Renal pelvis (tissue), 4 donors: Measurements from ENCODE around the gene OAF. TPM values are rescaled to one million over a fixed set of nuclear protein-coding genes. Genes with fewer than 3 reads are reported as not detected.
"Not testable (repeated sequence)": the region's sequence is repeated elsewhere in the genome, so short reads cannot be mapped to it uniquely, and the experiment has no call there.

Experiments used
- DNase-seq: peaks from one replicate; pipeline ENCODE4 v3.0.0-alpha.2; 2013
- polyA plus RNA-seq, 3 donors: library from polyadenylated mRNA; unstranded; fragments of 120-200 nt; gene quantifications; one replicate each; pipeline ENCODE4 v1.2.1, GENCODE V29; 2013; ENCODE audit not compliant: insufficient read length in 3 of 3

The OAF gene
- polyA plus RNA-seq, 3 donors: 39.4 to 49.9 (median 47.3) TPM

GRCh38 chr11:120259988-120260565 lies 49.2 kb downstream of the OAF start:
- no peak for DNase-seq

GRCh38 chr11:120260616-120261015 lies 49.8 kb downstream of the OAF start:
- no peak for DNase-seq

DNA sequence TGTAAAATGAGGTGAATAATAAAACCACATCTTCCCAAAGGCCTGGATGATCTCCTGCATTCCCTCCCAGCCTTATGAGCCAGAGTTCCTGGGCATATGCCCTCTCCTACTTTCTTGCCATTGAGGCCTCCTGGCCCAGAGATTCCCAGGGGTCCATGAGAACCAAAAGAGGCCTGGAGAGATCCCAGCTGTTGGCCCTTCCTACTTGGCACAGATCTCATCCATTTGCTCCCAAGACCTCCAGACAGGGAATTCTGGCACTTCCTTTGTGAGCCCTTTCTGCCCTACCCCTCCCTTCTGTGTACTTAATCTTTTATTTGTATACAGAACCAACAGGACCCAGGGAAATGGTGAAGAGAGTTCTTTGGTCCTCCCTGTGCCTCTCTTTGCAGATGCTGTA lies 50.5 kb downstream of the OAF start:
- DNase-seq: no peak

DNA sequence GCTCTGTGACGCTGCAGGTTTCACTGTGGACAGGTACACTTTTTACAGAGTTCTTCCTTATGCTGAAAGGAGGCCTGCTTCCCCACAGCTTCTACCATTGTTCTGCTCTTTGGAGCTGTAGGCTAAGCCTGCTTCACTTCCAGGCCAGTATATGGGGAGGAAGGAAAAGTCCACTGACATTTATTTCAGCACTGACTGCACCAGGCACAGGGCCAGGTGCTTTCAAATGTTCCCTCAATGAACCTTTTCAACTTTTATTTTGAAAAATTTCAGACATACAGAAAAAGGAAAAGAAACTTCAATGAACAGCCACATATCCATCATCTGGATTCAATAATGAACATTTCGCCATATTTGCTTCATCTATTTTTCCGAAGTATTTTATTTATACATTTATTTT lies 51.1 kb downstream of the OAF start:
- DNase-seq: no peak

DNA sequence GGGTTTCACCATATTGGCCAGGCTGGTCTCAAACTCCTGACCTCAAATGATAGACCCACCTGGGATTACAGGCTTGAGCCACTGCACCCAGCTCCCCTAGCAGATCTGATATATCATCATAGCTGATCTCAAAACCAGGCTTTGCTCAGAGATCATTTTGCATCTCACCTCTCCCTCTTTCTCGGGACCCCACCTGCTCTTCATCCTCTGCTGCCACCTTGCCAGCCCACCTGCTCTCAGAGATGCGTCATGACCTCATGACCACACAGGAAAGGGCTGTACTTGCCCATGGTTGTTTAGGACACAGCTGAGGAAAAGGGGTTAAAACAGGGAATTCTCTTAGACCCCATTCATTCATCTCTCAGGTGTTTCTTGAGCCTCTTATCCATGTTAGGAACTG lies 56.5 kb downstream of the OAF start:
- DNase-seq: no peak

- no peak for DNase-seq
Observed at GRCh38 chr11:120268686-120269085, 57.9 kb downstream of the OAF start.

DNA sequence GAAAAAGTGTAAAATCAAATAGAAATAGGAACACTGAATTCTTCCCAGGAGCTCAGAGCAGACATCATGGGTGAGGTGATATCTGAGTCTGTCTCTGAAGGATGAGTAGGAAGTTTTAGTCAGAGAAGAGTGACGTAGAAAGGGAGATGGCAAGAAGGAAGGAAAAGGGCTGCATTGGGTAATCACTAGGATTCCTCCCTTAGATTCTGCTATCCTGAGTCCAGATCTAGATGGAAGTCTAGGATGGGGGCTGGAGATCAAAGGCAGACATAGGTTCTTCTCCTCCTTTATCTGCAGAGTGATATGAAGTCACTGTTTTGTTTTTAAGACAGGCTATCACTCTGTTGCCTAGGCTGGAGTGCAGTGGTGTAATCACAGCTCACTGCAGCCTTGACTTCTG lies 59.6 kb downstream of the OAF start:
- DNase-seq: no peak

DNA sequence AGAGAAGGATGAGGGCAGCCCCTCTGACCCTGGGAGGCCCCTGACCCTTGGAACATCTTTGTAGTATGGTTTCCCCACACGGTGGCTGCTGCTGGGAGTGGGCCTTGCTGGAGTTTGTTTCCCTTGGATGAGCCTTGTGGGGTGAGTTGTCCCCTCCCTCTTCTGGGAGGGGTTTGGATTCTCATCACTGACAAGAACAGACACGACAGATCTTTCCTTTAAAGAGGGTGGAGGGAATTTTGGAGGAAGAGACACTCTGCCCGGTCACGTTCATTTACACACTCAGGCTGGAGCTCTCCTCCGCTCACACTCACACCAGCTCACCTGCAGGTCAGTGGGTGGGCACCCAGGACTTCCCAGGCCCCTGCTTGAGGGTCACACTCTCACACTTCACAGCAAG lies 60.8 kb downstream of the OAF start:
- no peak for DNase-seq

GRCh38 chr11:120272303-120272702 lies 61.5 kb downstream of the OAF start:
- no peak for DNase-seq

- peak; percentile 10 for DNase-seq
Observed at GRCh38 chr11:120273432-120273831, 62.6 kb downstream of the OAF start.

DNA sequence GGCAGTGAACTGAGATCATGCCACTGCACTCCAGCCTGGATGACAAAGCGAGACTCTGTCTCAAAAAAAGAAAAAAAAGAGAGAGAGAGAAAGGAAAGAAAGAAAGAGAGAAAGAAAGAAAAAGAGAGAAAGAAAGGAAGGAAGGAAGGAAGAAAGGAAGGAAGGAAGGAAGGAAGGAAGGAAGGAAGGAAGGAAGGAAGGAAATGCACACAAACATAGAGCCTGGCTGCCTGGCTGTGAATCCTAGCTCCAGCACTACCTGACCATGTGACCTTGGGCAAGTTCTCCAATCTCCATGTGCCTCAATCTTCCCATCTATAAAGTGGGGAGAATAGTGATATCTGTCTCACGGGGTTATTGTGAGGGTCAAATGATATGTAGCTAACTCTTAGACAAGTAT lies 63.1 kb downstream of the OAF start:
- not testable (repeated sequence) for DNase-seq

DNA sequence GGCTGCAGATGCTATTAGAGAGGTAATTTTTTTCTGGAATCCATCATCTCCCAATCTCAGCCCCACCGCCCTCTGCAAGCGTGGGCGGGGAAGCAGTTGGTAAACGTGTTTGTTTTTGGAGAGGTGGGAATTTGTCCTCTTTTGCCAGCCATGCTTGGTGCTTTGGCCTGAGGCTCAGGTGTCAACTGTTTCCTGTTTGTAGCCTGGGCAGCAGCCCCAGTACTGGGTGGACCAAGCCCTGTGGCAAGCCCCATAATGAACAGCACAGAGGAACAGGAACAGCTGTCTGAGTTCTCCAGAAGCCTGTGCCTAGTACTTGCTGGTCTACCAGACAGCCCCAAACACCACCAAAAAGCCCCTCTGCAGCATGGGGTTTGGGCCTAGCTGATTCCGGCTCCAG lies 68.7 kb downstream of the OAF start:
- DNase-seq: no peak

Other genes with a start within 250 kb of the OAF start
- gene TRIM29, start 72.9 kb upstream of the OAF start, polyA plus RNA-seq: 1 to 10 TPM; 1.3 to 2.3 (median 1.7) TPM
- gene POU2F3, start 29.1 kb downstream of the OAF start, polyA plus RNA-seq: under 1 TPM; 0.38 to 0.64 (median 0.47) TPM
- gene TLCD5, start 114.3 kb downstream of the OAF start, polyA plus RNA-seq: 10 to 100 TPM; 10.1 to 15.2 (median 14.0) TPM
- gene ARHGEF12, start 125.4 kb downstream of the OAF start, polyA plus RNA-seq: 100 to 1,000 TPM; 114 to 152 (median 121) TPM